GM19193 (cell line): ENCODE measurements around the gene AOAH.

Source experiments
- POLR2A ChIP-seq: IDR thresholded peaks from 4 replicates; pipeline ENCODE4 v1.6.1; 2011; ENCODE audit not compliant: insufficient read depth, insufficient read length; ENCODE audit errors: extremely low read depth

Gene AOAH

GRCh38 chr7:36599645-36600313, 124.5 kb downstream of the AOAH start:
- no peak for TF ChIP-seq POLR2A

- no peak for TF ChIP-seq POLR2A
These were observed 126.1 kb downstream of the AOAH start for GRCh38 chr7:36598054-36598674.

- no peak for TF ChIP-seq POLR2A
These were observed 127.1 kb downstream of the AOAH start for GRCh38 chr7:36597090-36597773.

- no peak for TF ChIP-seq POLR2A
These were observed 129.8 kb downstream of the AOAH start for GRCh38 chr7:36594445-36594844.

GRCh38 chr7:36591636-36592035, 132.7 kb downstream of the AOAH start:
- TF ChIP-seq POLR2A = no peak

GRCh38 chr7:36589391-36589790, 134.9 kb downstream of the AOAH start:
- TF ChIP-seq POLR2A = no peak

- TF ChIP-seq POLR2A = no peak
These were observed 141.0 kb downstream of the AOAH start for GRCh38 chr7:36583318-36583717.

- no peak for TF ChIP-seq POLR2A
These were observed 148.5 kb downstream of the AOAH start for GRCh38 chr7:36575832-36576231.

- TF ChIP-seq POLR2A = no peak
These were observed 151.2 kb downstream of the AOAH start for GRCh38 chr7:36573066-36573465.

- no peak for TF ChIP-seq POLR2A
These were observed 153.1 kb downstream of the AOAH start for GRCh38 chr7:36571190-36571560.

- no peak for TF ChIP-seq POLR2A
These were observed 153.6 kb downstream of the AOAH start for GRCh38 chr7:36570528-36571189.

- TF ChIP-seq POLR2A = no peak
These were observed 155.8 kb downstream of the AOAH start for GRCh38 chr7:36568452-36568849.

- TF ChIP-seq POLR2A = no peak
These were observed 156.4 kb downstream of the AOAH start for GRCh38 chr7:36567699-36568451.

- TF ChIP-seq POLR2A = no peak
These were observed 158.4 kb downstream of the AOAH start for GRCh38 chr7:36565792-36566356.
